GM21367 (cell line): ENCODE results near the gene SIK1.
"Not testable (repeated sequence)": the region's sequence is repeated elsewhere in the genome, so short reads cannot be mapped to it uniquely, and the experiment has no call there.

Source experiments
- ATAC-seq: cut with Tn5 transposase; IDR thresholded peaks from one replicate; pipeline ENCODE4 v1.9.1; 2021; ENCODE audit not compliant: unreplicated experiment

Gene SIK1

GRCh38 chr21:43398000-43398399 is 28.9 kb downstream of the SIK1 start:
- ATAC-seq: not testable (repeated sequence)

- ATAC-seq: not testable (repeated sequence)
Measured at GRCh38 chr21:43397439-43397808, 29.5 kb downstream of the SIK1 start.

GRCh38 chr21:43396788-43397438 is 30.0 kb downstream of the SIK1 start:
- not testable (repeated sequence) for ATAC-seq

DNA sequence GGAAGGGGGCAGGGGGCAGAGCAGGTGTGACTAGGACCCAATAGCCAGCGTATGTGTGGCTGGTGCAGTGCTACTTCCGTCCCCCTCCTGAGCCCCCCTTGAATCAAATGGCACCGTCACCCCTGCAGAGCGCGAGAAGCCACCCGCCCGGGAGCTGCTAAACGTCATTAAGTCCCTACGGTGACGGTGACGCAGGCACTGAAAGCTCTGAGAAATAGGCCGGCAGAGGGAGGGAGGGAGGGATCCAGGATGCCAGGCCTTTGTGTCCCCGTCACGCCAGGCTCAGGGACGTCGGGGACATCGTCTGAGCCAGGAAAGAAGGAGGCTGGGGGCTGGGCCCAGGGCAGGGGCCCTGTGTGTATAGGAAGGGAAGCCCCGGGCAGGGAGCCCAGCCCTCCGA is 43.6 kb downstream of the SIK1 start:
- not testable (repeated sequence) for ATAC-seq

DNA sequence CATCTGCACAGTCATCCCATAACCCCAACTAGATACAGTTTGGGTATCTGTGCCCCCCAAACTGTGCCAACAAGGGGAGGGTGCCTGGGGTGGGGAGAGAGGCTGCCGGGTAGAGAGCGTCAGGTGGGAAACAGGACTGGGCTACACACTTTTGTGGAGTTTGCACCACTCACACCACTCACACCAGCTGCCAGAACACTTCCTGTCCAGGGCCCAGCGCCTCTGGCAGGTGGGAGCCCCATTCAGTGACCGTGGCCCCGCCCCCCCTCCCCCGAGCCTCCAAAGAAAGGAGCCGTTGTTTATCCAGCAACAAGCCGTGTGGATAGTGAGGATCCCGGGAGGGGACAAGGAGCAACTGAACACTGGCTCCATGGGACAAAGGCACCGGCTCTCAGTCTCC is 44.0 kb downstream of the SIK1 start:
- not testable (repeated sequence) for ATAC-seq

GRCh38 chr21:43380852-43381533 is 45.9 kb downstream of the SIK1 start:
- ATAC-seq: not testable (repeated sequence)

DNA sequence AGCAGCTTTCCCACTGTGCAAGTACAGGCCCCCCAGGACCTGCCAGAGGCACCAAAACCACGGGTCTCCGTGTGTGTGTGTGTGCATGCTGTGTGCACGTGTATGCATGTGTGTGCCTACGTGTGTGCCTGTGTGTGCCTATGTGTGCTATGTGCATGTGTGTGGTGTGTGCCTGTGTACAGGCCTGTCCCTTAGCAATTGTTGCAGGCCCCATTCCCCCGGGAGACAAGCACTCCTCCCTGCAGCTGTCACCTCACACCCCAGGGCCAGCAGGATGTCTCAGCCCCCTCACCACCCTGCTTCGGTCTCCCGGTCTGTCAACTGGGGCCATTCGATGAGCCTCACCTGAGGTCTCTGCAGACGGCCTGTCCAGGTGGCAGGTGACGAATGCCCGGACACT is 46.6 kb downstream of the SIK1 start:
- ATAC-seq: not testable (repeated sequence)

GRCh38 chr21:43379626-43380122 is 47.3 kb downstream of the SIK1 start:
- not testable (repeated sequence) for ATAC-seq

DNA sequence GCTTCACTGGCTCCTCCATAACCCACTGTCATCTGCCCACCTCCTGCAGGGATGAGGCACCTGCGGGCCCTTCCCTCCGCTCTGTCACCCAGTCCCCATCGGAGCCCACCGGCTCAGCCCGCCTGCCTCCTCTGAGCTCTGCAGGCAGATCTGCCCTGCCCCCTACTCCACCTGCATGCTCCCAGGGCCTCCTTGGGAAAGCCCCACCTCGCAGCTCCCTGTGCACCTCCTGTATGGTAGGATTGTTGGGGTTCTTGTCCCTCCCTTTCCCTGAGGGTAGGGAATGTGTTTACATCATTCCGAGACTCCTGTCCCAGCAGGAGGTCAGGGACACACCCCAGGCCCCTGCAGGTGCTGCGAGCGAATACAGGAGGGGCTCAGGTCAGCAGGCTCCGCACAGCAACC is 50.5 kb downstream of the SIK1 start:
- no peak for ATAC-seq

DNA sequence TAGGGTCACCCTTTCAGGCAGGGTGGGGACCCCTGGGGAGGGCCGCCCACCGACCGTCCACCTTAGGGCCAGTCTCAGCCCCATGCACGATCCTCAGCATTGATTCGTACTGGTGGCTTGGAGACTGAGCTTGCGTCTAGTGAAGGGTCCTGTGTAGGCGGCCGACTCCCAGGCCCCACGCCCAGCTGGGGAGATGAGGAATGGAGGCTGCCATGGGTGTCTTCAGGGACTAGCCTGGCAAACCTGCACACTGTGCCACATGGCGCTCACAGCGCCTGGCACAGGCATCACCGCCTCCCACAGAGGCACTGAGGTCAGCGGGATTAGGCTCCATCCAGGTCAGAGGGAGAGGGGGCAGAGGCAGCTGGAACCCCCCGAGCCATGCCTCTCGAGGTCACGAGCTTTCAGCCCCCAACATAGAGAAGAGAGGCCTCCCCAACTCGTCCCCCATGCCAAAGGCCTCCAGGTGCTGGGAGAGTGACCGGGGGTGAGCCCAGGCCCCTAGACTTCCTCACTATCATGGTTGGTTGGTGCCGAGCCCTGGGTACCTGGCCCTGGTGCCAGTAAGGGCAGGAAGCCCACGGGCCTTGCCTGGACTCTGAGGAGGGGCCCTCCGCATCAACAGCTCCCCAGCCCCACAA is 51.0 kb downstream of the SIK1 start:
- no peak for ATAC-seq

- ATAC-seq: no peak
Measured at GRCh38 chr21:43375006-43375836, 51.7 kb downstream of the SIK1 start.

- no peak for ATAC-seq
Measured at GRCh38 chr21:43374228-43374885, 52.6 kb downstream of the SIK1 start.

- no peak for ATAC-seq
Measured at GRCh38 chr21:43373362-43374227, 53.3 kb downstream of the SIK1 start.

- ATAC-seq: no peak
Measured at GRCh38 chr21:43372663-43373361, 54.1 kb downstream of the SIK1 start.

DNA sequence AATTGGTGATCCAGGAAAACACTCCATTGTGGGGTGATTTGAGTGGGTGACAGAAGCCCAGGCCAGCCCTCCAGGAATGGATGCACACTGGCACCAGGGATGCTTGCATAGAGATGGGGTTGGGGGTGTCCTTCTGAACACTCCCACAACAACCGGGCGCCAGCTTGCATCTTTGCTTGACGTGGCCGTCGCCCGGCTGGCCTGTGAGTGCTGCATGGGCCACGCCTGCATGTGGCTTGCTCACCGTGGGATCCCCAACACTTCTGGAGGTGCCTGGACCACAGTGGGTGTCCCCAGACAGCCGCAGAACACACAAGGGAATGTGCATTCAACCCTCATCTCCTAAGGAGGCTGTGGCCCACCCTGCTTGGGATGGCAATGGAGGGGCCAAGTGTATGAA is 55.1 kb downstream of the SIK1 start:
- ATAC-seq: no peak

- no peak for ATAC-seq
Measured at GRCh38 chr21:43370888-43371570, 55.9 kb downstream of the SIK1 start.

- ATAC-seq: no peak
Measured at GRCh38 chr21:43370091-43370658, 56.8 kb downstream of the SIK1 start.

GRCh38 chr21:43369596-43370090 is 57.3 kb downstream of the SIK1 start:
- ATAC-seq: no peak
